ENCODE data around the gene YARS2.
A peak's percentile ranks its signal among the peaks of the same experiment; 100 is the strongest.

Gene YARS2

GRCh38 chr12:32777159-32777558, 21.5 kb upstream of the YARS2 start:
- peak; percentile 20 for DNase-seq
- H3K27ac ChIP-seq (ENCODE audit: low read depth, low read length) = no peak overlapping the region
- no peak overlapping the region for H3K4ac ChIP-seq (ENCODE audit: low read depth, low read length)
- H3K18ac ChIP-seq (ENCODE audit: low read length) = no peak overlapping the region
- no peak overlapping the region for H3K23ac ChIP-seq (ENCODE audit: low read length)
- no peak overlapping the region for H3K9ac ChIP-seq (ENCODE audit: low read length)
- no peak overlapping the region for H2BK5ac ChIP-seq (ENCODE audit: low read length)
- H3K36me3 ChIP-seq (ENCODE audit: control insufficient read depth, insufficient read depth, low read length) = no peaks in the 10 kb centered on the region
- H2BK15ac ChIP-seq (replicated peaks; ENCODE audit: low read depth) = no peak overlapping the region
- H3K27me3 ChIP-seq (ENCODE audit: insufficient read depth, low read length, poor library complexity) = no peaks in the 10 kb centered on the region
- no peak overlapping the region for H4K5ac ChIP-seq (ENCODE audit: low read length)
- no peak overlapping the region for H3K4me2 ChIP-seq (ENCODE audit: low read length)
- H3K56ac ChIP-seq (ENCODE audit: low read length) = no peak overlapping the region
- no peaks in the 10 kb centered on the region for H3K4me1 ChIP-seq (ENCODE audit: control insufficient read depth, low read depth, low read length)
- no peak overlapping the region for H2AK5ac ChIP-seq (ENCODE audit: low read length)
- no peak overlapping the region for H3K4me3 ChIP-seq (ENCODE audit: low read length)
- H2BK120ac ChIP-seq (ENCODE audit: low read depth, low read length) = no peak overlapping the region
- H3K79me1 ChIP-seq (ENCODE audit: low read length) = no peaks in the 10 kb centered on the region
- WGBS (ENCODE audit: extremely low coverage, insufficient coverage, low lambda C conversion rate) = no CpG with 5 or more reads among the region's 5 CpGs
- no peaks in the 10 kb centered on the region for H3K79me2 ChIP-seq (ENCODE audit: control insufficient read depth, insufficient read depth, low read length)
- no peak overlapping the region for H4K8ac ChIP-seq (ENCODE audit: low read depth, low read length)

GRCh38 chr12:32776258-32776657, 20.6 kb upstream of the YARS2 start:
- Histone ChIP-seq H3K4me1 (ENCODE audit: control insufficient read depth, low read depth, low read length) (no peaks in the 10 kb centered on the region), H2BK120ac (ENCODE audit: low read depth, low read length) (no peak overlapping the region), H3K9ac (ENCODE audit: low read length) (no peak overlapping the region), H3K27me3 (ENCODE audit: insufficient read depth, low read length, poor library complexity) (no peaks in the 10 kb centered on the region), H3K79me2 (ENCODE audit: control insufficient read depth, insufficient read depth, low read length) (no peaks in the 10 kb centered on the region), H2BK15ac (replicated peaks; ENCODE audit: low read depth) (no peak overlapping the region), H3K4me3 (ENCODE audit: low read length) (no peak overlapping the region), H3K79me1 (ENCODE audit: low read length) (no peaks in the 10 kb centered on the region), H2BK5ac (ENCODE audit: low read length) (no peak overlapping the region), H3K18ac (ENCODE audit: low read length) (no peak overlapping the region), H3K4me2 (ENCODE audit: low read length) (no peak overlapping the region), H3K4ac (ENCODE audit: low read depth, low read length) (no peak overlapping the region), H3K23ac (ENCODE audit: low read length) (no peak overlapping the region), H3K56ac (ENCODE audit: low read length) (no peak overlapping the region), H2AK5ac (ENCODE audit: low read length) (no peak overlapping the region), H4K5ac (ENCODE audit: low read length) (no peak overlapping the region), H3K36me3 (ENCODE audit: control insufficient read depth, insufficient read depth, low read length) (no peaks in the 10 kb centered on the region), H4K8ac (ENCODE audit: low read depth, low read length) (no peak overlapping the region), H3K27ac (ENCODE audit: low read depth, low read length) (no peak overlapping the region)
- no CpG with 5 or more reads among the region's 4 CpGs for WGBS (ENCODE audit: extremely low coverage, insufficient coverage, low lambda C conversion rate)
- DNase-seq = no peak

GRCh38 chr12:32773691-32774090, 18.0 kb upstream of the YARS2 start:
- H3K23ac ChIP-seq (ENCODE audit: low read length) = no peak overlapping the region
- no peaks in the 10 kb centered on the region for H3K27me3 ChIP-seq (ENCODE audit: insufficient read depth, low read length, poor library complexity)
- H2BK5ac ChIP-seq (ENCODE audit: low read length) = no peak overlapping the region
- no peak overlapping the region for H3K18ac ChIP-seq (ENCODE audit: low read length)
- H4K8ac ChIP-seq (ENCODE audit: low read depth, low read length) = no peak overlapping the region
- no peak overlapping the region for H4K5ac ChIP-seq (ENCODE audit: low read length)
- no peaks in the 10 kb centered on the region for H3K79me2 ChIP-seq (ENCODE audit: control insufficient read depth, insufficient read depth, low read length)
- no peak for DNase-seq
- no peaks in the 10 kb centered on the region for H3K36me3 ChIP-seq (ENCODE audit: control insufficient read depth, insufficient read depth, low read length)
- H3K4ac ChIP-seq (ENCODE audit: low read depth, low read length) = no peak overlapping the region
- H2BK120ac ChIP-seq (ENCODE audit: low read depth, low read length) = no peak overlapping the region
- H3K4me1 ChIP-seq (ENCODE audit: control insufficient read depth, low read depth, low read length) = no peaks in the 10 kb centered on the region
- H3K9ac ChIP-seq (ENCODE audit: low read length) = no peak overlapping the region
- H3K4me2 ChIP-seq (ENCODE audit: low read length) = no peak overlapping the region
- no CpG with 5 or more reads among the region's 6 CpGs for WGBS (ENCODE audit: extremely low coverage, insufficient coverage, low lambda C conversion rate)
- no peaks in the 10 kb centered on the region for H3K79me1 ChIP-seq (ENCODE audit: low read length)
- no peak overlapping the region for H3K27ac ChIP-seq (ENCODE audit: low read depth, low read length)
- H3K56ac ChIP-seq (ENCODE audit: low read length) = no peak overlapping the region
- no peak overlapping the region for H2BK15ac ChIP-seq (replicated peaks; ENCODE audit: low read depth)
- H2AK5ac ChIP-seq (ENCODE audit: low read length) = no peak overlapping the region
- no peak overlapping the region for H3K4me3 ChIP-seq (ENCODE audit: low read length)

- Histone ChIP-seq H3K4me3 (ENCODE audit: low read length) (no peak overlapping the region), H3K27me3 (ENCODE audit: insufficient read depth, low read length, poor library complexity) (no peaks in the 10 kb centered on the region), H3K27ac (ENCODE audit: low read depth, low read length) (no peak overlapping the region), H3K4me2 (ENCODE audit: low read length) (no peak overlapping the region), H3K4me1 (ENCODE audit: control insufficient read depth, low read depth, low read length) (no peaks in the 10 kb centered on the region), H3K4ac (ENCODE audit: low read depth, low read length) (no peak overlapping the region), H4K5ac (ENCODE audit: low read length) (no peak overlapping the region), H3K79me2 (ENCODE audit: control insufficient read depth, insufficient read depth, low read length) (no peaks in the 10 kb centered on the region), H2AK5ac (ENCODE audit: low read length) (no peak overlapping the region), H3K36me3 (ENCODE audit: control insufficient read depth, insufficient read depth, low read length) (no peaks in the 10 kb centered on the region), H3K18ac (ENCODE audit: low read length) (no peak overlapping the region), H4K8ac (ENCODE audit: low read depth, low read length) (no peak overlapping the region), H3K79me1 (ENCODE audit: low read length) (no peaks in the 10 kb centered on the region), H2BK5ac (ENCODE audit: low read length) (no peak overlapping the region), H2BK120ac (ENCODE audit: low read depth, low read length) (no peak overlapping the region), H3K9ac (ENCODE audit: low read length) (no peak overlapping the region), H3K56ac (ENCODE audit: low read length) (no peak overlapping the region), H2BK15ac (replicated peaks; ENCODE audit: low read depth) (no peak overlapping the region), H3K23ac (ENCODE audit: low read length) (no peak overlapping the region)
- WGBS (ENCODE audit: extremely low coverage, insufficient coverage, low lambda C conversion rate) = no CpG with 5 or more reads among the region's 1 CpG
- no peak for DNase-seq
Observed at GRCh38 chr12:32770141-32770540, 14.4 kb upstream of the YARS2 start.

GRCh38 chr12:32768518-32768917, 12.8 kb upstream of the YARS2 start:
- Histone ChIP-seq H3K27me3 (ENCODE audit: insufficient read depth, low read length, poor library complexity) (no peaks in the 10 kb centered on the region), H4K8ac (ENCODE audit: low read depth, low read length) (no peak overlapping the region), H3K79me2 (ENCODE audit: control insufficient read depth, insufficient read depth, low read length) (no peaks in the 10 kb centered on the region), H2BK5ac (ENCODE audit: low read length) (no peak overlapping the region), H3K4me2 (ENCODE audit: low read length) (no peak overlapping the region), H3K4ac (ENCODE audit: low read depth, low read length) (no peak overlapping the region), H3K56ac (ENCODE audit: low read length) (no peak overlapping the region), H4K5ac (ENCODE audit: low read length) (no peak overlapping the region), H3K23ac (ENCODE audit: low read length) (no peak overlapping the region), H3K4me1 (ENCODE audit: control insufficient read depth, low read depth, low read length) (no peaks in the 10 kb centered on the region), H2BK120ac (ENCODE audit: low read depth, low read length) (no peak overlapping the region), H3K9ac (ENCODE audit: low read length) (no peak overlapping the region), H3K79me1 (ENCODE audit: low read length) (no peaks in the 10 kb centered on the region), H3K27ac (ENCODE audit: low read depth, low read length) (no peak overlapping the region), H2AK5ac (ENCODE audit: low read length) (no peak overlapping the region), H3K4me3 (ENCODE audit: low read length) (no peak overlapping the region), H3K36me3 (ENCODE audit: control insufficient read depth, insufficient read depth, low read length) (no peaks in the 10 kb centered on the region), H2BK15ac (replicated peaks; ENCODE audit: low read depth) (no peak overlapping the region), H3K18ac (ENCODE audit: low read length) (no peak overlapping the region)
- DNase-seq = no peak
- no CpG with 5 or more reads among the region's 4 CpGs for WGBS (ENCODE audit: extremely low coverage, insufficient coverage, low lambda C conversion rate)

- Histone ChIP-seq H3K4ac (ENCODE audit: low read depth, low read length) (no peak overlapping the region), H3K4me1 (ENCODE audit: control insufficient read depth, low read depth, low read length) (no peaks in the 10 kb centered on the region), H3K9ac (ENCODE audit: low read length) (no peak overlapping the region), H3K56ac (ENCODE audit: low read length) (no peak overlapping the region), H3K4me2 (ENCODE audit: low read length) (no peak overlapping the region), H2AK5ac (ENCODE audit: low read length) (no peak overlapping the region), H3K18ac (ENCODE audit: low read length) (no peak overlapping the region), H3K79me1 (ENCODE audit: low read length) (no peaks in the 10 kb centered on the region), H3K27ac (ENCODE audit: low read depth, low read length) (no peak overlapping the region), H3K27me3 (ENCODE audit: insufficient read depth, low read length, poor library complexity) (no peaks in the 10 kb centered on the region), H2BK15ac (replicated peaks; ENCODE audit: low read depth) (no peak overlapping the region), H3K23ac (ENCODE audit: low read length) (no peak overlapping the region), H3K4me3 (ENCODE audit: low read length) (no peak overlapping the region), H2BK5ac (ENCODE audit: low read length) (no peak overlapping the region), H4K8ac (ENCODE audit: low read depth, low read length) (no peak overlapping the region), H3K79me2 (ENCODE audit: control insufficient read depth, insufficient read depth, low read length) (no peaks in the 10 kb centered on the region), H3K36me3 (ENCODE audit: control insufficient read depth, insufficient read depth, low read length) (no peaks in the 10 kb centered on the region), H2BK120ac (ENCODE audit: low read depth, low read length) (no peak overlapping the region), H4K5ac (ENCODE audit: low read length) (no peak overlapping the region)
- no peak for DNase-seq
- WGBS (ENCODE audit: extremely low coverage, insufficient coverage, low lambda C conversion rate) = no CpG with 5 or more reads among the region's 4 CpGs
Observed at GRCh38 chr12:32765906-32766305, 10.2 kb upstream of the YARS2 start.
